GM04503 (cell line): ENCODE measurements around the gene GNLY.

Experiments
- DNase-seq: peaks from one replicate; pipeline ENCODE4 v3.0.0-alpha.2; 2012; ENCODE audit warnings: low read depth

Gene GNLY

DNA sequence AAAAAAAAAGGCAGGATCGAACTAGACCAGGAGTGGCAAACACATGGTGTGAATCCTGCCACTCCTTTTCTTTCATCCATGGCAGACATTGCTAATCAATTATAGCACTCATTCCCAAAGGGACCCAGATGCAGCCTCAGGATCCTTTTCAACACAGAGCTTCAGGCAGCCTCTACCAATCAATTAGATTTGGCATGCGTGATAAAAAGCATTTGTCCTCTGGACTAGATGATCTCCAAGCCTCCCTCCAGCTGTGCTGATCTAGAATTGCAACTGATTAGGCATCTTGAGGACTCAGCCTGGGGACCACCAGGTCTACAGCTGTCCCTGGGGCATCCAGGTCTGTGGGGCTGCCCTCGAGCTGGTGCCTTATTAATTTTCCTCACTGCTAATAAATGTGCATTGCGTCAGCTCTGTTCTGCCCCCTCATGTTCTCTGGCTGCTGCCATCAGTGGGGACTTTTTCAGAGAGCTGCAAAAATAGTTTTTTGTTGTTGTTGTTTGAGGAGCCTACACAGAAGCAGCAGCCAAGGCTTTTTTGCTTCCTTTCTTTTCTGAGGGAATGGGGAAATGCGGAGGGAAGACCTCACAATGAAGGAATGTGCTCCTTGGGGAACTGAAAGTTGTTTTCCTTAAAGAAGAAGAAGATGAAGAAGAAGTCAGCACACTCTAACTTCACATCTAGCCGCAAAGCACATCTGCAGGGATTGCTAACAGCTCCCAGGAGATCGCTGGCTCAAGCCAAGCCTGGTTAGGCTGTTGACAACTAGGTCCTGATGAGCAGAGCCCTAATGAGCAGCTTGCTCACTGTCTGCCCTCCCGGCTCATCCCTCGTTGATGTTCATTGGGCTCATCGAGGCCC, 50.8 kb downstream of the GNLY start:
- DNase-seq = peak; percentile 99

DNA sequence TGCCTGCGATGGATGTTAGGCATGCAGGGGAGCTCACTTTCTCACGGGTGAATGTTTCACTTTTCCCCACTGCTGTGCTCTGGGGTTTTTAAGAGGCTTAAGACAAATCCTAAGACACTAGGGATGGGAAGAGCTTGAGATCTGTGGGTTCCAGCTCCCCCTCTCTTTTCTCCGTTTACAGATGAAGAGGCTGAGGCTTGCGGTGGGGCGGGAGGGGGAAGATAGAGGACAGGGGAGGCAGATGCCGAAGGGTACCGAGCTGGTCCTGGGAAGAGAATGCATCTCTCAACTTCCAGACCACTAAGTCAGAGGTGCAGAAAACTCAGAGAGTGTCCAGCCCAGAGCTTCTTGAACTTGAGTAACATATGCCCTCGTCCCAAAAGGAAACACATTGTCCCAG, 51.5 kb downstream of the GNLY start:
- no peak for DNase-seq

DNA sequence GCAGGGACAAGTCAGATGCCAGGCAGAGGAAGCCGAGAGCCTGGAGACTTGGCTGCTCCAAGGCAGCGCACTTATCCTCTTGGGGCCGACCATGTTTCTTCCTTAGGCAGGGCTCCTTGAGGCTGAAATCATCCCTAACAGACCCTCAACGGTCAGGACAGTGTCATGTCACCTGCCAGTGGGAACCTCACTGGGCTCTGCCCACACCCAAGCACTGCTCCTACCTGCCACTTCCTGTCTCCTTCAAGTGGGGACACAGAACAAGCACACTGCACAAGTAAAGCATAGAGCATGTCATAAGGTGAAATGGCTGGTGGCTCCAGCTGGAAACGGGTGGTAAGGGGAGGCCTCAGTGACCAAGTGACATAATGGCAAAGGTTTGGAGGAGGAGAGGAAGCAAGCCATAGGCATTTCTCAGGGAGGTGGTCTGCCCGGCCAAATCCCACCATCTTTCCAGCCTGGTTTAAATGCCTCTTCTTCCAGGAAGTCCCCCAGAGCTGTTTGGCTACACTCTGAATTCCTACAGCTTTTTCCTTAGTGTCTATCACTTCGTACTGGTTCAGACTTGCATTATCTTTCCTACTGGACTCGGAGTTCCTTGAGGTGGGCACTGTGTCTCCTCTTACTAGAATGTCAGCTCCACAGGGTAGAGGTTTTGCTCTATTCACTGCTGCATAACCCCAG, 52.3 kb downstream of the GNLY start:
- no peak for DNase-seq

DNA sequence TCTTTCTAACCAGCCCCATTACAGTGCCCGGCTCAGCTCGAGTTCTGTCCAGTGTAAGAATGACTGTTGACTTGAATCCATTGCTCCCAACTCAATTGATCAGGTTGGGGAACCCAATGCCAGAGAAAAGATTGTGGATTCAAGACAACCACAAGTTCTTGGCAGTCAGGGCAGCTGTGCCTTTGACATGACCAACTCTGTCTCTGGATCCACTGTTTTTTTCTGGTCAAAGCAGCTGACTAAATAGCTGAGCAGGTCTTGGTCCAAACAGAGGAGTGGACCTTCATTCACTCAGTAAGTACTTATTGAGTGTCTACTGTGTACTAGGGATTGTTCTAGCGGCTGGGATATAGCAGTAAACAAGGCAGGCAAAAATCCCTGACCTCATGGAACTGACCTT, 53.3 kb downstream of the GNLY start:
- no peak for DNase-seq

DNA sequence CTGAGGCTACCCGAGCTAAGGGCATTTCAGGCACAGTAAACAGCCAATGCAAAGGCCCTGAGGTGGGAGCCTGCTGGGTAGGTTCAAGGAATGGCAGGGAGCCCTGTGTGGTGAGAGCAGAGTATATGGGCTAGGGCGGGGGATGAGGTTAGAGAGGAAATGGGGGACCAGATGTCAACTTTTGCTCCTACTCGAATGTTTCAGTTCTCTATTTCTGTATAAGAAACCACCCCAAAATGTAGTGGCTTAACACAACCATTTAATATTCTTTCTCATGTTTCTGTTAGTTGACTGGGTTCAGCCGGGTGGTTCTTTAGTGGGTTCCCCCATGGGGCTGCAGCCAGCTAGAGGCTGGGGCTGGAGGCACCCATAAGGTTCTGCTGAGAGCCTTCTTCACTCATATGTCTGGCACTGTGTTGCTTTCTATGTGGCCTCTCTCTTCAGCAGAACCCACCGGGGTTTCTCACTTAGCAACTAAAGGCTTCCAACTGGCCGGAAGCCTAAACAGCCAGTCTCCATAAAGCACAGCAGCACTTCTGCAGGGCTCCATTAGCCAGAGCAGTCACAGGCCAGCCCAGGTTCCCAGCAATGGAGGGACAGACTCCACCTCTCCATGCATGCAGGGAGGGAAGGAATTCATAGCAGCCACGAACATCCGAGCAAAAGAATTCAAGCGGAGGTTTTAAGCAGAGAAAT, 54.0 kb downstream of the GNLY start:
- DNase-seq = no peak
